Measurements from ENCODE around the gene PLEKHM2.

GRCh38 chr1:15734296-15734695 is 50.2 kb downstream of the PLEKHM2 start:
- TF ChIP-seq CTCF (IDR thresholded peaks at IDR 0.05) (no peak), POLR2AphosphoS5 (IDR thresholded peaks at IDR 0.05) (no peak), POLR2A (IDR thresholded peaks at IDR 0.05) (no peak), EP300 (IDR thresholded peaks at IDR 0.05) (no peak)

All from suprapubic skin (tissue), 4 donors.